ENCODE results near the gene NLRP5.
A peak's percentile ranks its signal among the peaks of the same experiment; 100 is the strongest.

NLRP5 gene

GRCh38 chr19:56108447-56109195 is 122.0 kb downstream of the NLRP5 start:
- H3K4me3 ChIP-seq (ENCODE audit: low read depth, low read length) = peak overlapping the region; percentile 20
- peak; percentile 22 for DNase-seq (ENCODE audit: low read depth)

- peak; percentile 21 for DNase-seq (ENCODE audit: low read depth)
- H3K4me3 ChIP-seq (ENCODE audit: low read depth, low read length) = no peak overlapping the region
These were observed 122.7 kb downstream of the NLRP5 start for GRCh38 chr19:56109226-56109625.

GRCh38 chr19:56110515-56111448 is 124.2 kb downstream of the NLRP5 start:
- DNase-seq (ENCODE audit: low read depth) = no peak
- no peak overlapping the region for H3K4me3 ChIP-seq (ENCODE audit: low read depth, low read length)

Measured in skeletal muscle cell (primary cell).